Esophagus squamous epithelium (tissue), 4 donors: ENCODE measurements around the gene CFAP97D2.

ENCODE experiments used
- CTCF ChIP-seq, 6 experiments: fragments of 450-650 bp in 4 of 6; fragments of 200-600 bp in 2 of 6; sonication (generic) in 2 of 6; IDR thresholded peaks; one replicate each; pipeline ENCODE4 v1.5.1; 2016 to 2019; ENCODE audit warnings: antibody characterized with exemption in 6 of 6, mild to moderate bottlenecking in 4 of 6, moderate library complexity in 4 of 6
- POLR2A ChIP-seq, 4 donors: fragments of 450-650 bp; IDR thresholded peaks; one replicate each; pipeline ENCODE4 v1.6.1; 2017; ENCODE audit warnings: antibody characterized with exemption in 4 of 4, mild to moderate bottlenecking in 4 of 4, moderate library complexity in 3 of 4

DNA sequence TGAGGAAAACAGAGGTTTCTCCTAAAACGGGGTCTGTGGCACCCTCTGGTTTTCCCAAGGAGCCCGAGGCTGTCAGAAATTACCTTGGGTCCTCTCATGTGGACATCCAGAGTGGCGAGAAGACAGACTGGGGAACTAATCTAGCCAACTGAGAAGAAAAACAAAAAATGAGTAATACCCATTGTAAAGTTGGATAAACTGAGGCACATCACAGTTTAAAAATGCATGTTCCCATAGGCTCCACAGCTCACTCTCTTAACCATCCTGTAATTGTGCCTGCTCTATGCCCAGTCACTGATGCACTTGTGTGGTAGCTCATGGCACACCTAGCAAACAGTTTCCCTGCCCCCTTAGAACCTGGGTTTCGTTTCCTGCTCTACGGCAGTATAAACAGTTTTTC lies 87.2 kb downstream of the CFAP97D2 start:
- TF ChIP-seq CTCF (IDR thresholded peaks at IDR 0.05), result no peak
- no peak for TF ChIP-seq POLR2A (IDR thresholded peaks at IDR 0.05)
